Measurements from ENCODE around the gene PHF3. TPM values are rescaled to one million over a fixed set of nuclear protein-coding genes. Genes with fewer than 3 reads are reported as not detected.

The PHF3 gene
- total RNA-seq, 1 donor from 2014 or later = 34.7 TPM

- no peaks in the 10 kb centered on the region for H3K27me3 Mint-ChIP-seq (ENCODE audit: low read depth)
- DNase-seq (ENCODE audit: low spot score) = no peak
- H3K4me3 Mint-ChIP-seq (ENCODE audit: unreplicated experiment) = no peak overlapping the region
- TF ChIP-seq CTCF (IDR thresholded peaks at IDR 0.05) = no peak
- H3K9me3 Mint-ChIP-seq (ENCODE audit: low read depth) = no peaks in the 10 kb centered on the region
- no peaks in the 10 kb centered on the region for H3K4me1 Mint-ChIP-seq (ENCODE audit: low read depth)
- H3K36me3 Mint-ChIP-seq (ENCODE audit: low read depth) = peaks cover 26% of the 10 kb centered on the region
- no peak overlapping the region for H3K27ac Mint-ChIP-seq (ENCODE audit: unreplicated experiment)
Measured at GRCh38 chr6:63683071-63683603, 47.5 kb downstream of the PHF3 start.

GRCh38 chr6:63685446-63686379, 50.1 kb downstream of the PHF3 start:
- no peak for TF ChIP-seq CTCF (IDR thresholded peaks at IDR 0.05)
- Mint-ChIP-seq H3K4me1 (ENCODE audit: low read depth) (no peaks in the 10 kb centered on the region), H3K9me3 (ENCODE audit: low read depth) (no peaks in the 10 kb centered on the region), H3K27me3 (ENCODE audit: low read depth) (no peaks in the 10 kb centered on the region), H3K36me3 (ENCODE audit: low read depth) (peaks cover 19% of the 10 kb centered on the region), H3K27ac (ENCODE audit: unreplicated experiment) (no peak overlapping the region), H3K4me3 (ENCODE audit: unreplicated experiment) (no peak overlapping the region)
- DNase-seq (ENCODE audit: low spot score) = no peak

GRCh38 chr6:63689421-63689820, 53.8 kb downstream of the PHF3 start:
- Mint-ChIP-seq H3K4me1 (ENCODE audit: low read depth) (no peaks in the 10 kb centered on the region), H3K27ac (ENCODE audit: unreplicated experiment) (no peak overlapping the region), H3K9me3 (ENCODE audit: low read depth) (no peaks in the 10 kb centered on the region), H3K4me3 (ENCODE audit: unreplicated experiment) (no peak overlapping the region), H3K27me3 (ENCODE audit: low read depth) (no peaks in the 10 kb centered on the region), H3K36me3 (ENCODE audit: low read depth) (peaks cover 7% of the 10 kb centered on the region)
- no peak for DNase-seq (ENCODE audit: low spot score)
- TF ChIP-seq CTCF (IDR thresholded peaks at IDR 0.05) = peak; percentile 65

- H3K27me3 Mint-ChIP-seq (ENCODE audit: low read depth) = no peaks in the 10 kb centered on the region
- H3K36me3 Mint-ChIP-seq (ENCODE audit: low read depth) = peaks cover 9% of the 10 kb centered on the region
- no peaks in the 10 kb centered on the region for H3K4me1 Mint-ChIP-seq (ENCODE audit: low read depth)
- no peak overlapping the region for H3K27ac Mint-ChIP-seq (ENCODE audit: unreplicated experiment)
- no peak for TF ChIP-seq CTCF (IDR thresholded peaks at IDR 0.05)
- H3K4me3 Mint-ChIP-seq (ENCODE audit: unreplicated experiment) = no peak overlapping the region
- DNase-seq (ENCODE audit: low spot score) = no peak
- no peaks in the 10 kb centered on the region for H3K9me3 Mint-ChIP-seq (ENCODE audit: low read depth)
Measured at GRCh38 chr6:63690221-63690620, 54.6 kb downstream of the PHF3 start.

- Mint-ChIP-seq H3K4me3 (ENCODE audit: unreplicated experiment) (no peak overlapping the region), H3K36me3 (ENCODE audit: low read depth) (peaks cover 38% of the 10 kb centered on the region), H3K4me1 (ENCODE audit: low read depth) (no peaks in the 10 kb centered on the region), H3K9me3 (ENCODE audit: low read depth) (no peaks in the 10 kb centered on the region), H3K27ac (ENCODE audit: unreplicated experiment) (no peak overlapping the region), H3K27me3 (ENCODE audit: low read depth) (no peaks in the 10 kb centered on the region)
- DNase-seq (ENCODE audit: low spot score) = no peak
- TF ChIP-seq CTCF (IDR thresholded peaks at IDR 0.05) = no peak
Measured at GRCh38 chr6:63705707-63706106, 70.1 kb downstream of the PHF3 start.
